ENCODE results near the gene CAPN11. TPM values are rescaled to one million over a fixed set of nuclear protein-coding genes. Genes with fewer than 3 reads are reported as not detected.

Gene CAPN11
- total RNA-seq, 6 experiments from 2014 or later = 0.22 to 0.31 TPM; not detected in 4

DNA sequence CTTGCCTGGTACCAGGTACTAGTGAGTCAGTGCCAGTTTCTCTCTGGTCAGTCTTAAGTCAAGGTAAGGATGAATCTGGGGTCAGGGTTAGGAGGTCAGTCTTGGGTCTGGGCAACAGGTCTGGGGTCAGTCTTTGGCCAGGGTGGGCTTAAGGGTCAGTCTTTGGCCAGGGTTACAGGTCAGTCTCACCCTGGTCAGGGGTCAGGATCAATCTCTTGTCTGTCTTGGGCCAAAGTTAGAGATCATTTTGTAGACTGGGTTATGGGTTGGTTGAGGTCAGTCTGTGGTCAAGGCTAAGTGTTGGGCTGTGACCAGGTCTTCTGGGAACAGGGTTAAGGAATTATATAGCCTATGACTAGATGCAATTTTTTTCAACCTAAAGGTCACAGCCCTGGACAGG, 12.8 kb upstream of the CAPN11 start:
- Histone ChIP-seq H3K36me3 (peaks cover 0 to 46% (median 17%) of the 10 kb centered on the region in 4 donors), H3K9me3 (no peaks in the 10 kb centered on the region), H3K4me3 (no peak overlapping the region), H3K27ac (no peak overlapping the region), H3K27me3 (no peaks in the 10 kb centered on the region), H3K4me1 (peaks cover 0 to 28% (median 6%) of the 10 kb centered on the region in 4 donors)
- intact Hi-C loops (cut with DNase I) = no loop called here
- DNase-seq = no peak
- no peak for ATAC-seq
- TF ChIP-seq, protein P1, sequence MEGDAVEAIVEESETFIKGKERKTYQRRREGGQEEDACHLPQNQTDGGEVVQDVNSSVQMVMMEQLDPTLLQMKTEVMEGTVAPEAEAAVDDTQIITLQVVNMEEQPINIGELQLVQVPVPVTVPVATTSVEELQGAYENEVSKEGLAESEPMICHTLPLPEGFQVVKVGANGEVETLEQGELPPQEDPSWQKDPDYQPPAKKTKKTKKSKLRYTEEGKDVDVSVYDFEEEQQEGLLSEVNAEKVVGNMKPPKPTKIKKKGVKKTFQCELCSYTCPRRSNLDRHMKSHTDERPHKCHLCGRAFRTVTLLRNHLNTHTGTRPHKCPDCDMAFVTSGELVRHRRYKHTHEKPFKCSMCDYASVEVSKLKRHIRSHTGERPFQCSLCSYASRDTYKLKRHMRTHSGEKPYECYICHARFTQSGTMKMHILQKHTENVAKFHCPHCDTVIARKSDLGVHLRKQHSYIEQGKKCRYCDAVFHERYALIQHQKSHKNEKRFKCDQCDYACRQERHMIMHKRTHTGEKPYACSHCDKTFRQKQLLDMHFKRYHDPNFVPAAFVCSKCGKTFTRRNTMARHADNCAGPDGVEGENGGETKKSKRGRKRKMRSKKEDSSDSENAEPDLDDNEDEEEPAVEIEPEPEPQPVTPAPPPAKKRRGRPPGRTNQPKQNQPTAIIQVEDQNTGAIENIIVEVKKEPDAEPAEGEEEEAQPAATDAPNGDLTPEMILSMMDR (IDR thresholded peaks at IDR 0.05) = no peak
- no peak for TF ChIP-seq POLR2A (IDR thresholded peaks at IDR 0.05)

DNA sequence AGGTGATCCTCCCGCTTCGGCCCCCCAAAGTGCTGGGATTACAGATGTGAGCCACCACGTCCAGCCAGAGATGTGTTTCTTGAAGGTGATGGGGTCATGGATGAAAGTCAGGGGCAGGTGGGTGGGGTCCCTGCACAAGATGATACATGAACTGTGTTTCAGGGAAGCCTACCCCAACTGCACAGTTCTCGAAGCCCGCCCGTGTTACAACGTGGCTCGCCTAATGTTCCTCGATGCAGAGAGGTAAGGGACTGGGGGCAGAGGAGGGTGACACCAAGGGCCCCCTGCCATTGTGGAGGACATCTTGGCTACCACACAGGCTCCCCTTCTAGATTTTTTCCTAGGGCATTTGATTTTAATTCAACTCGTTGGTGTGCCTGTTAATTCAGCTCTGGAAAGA, 11.9 kb upstream of the CAPN11 start:
- peaks cover 0 to 28% (median 6%) of the 10 kb centered on the region in 4 donors for H3K4me1 ChIP-seq
- 92% methylated on average over 7 of the region's 10 CpGs for WGBS (ENCODE audit: insufficient coverage, low coverage, low lambda C conversion rate, missing lambda C conversion rate)
- DNase-seq (peak in 1 of 3 donors; percentile 16), ATAC-seq (no peak)
- H3K27ac ChIP-seq = no peak overlapping the region
- intact Hi-C loops (cut with DNase I) = no loop called here
- no peaks in the 10 kb centered on the region for H3K27me3 ChIP-seq
- H3K4me3 ChIP-seq = no peak overlapping the region
- H3K36me3 ChIP-seq = peaks cover 0 to 42% (median 15%) of the 10 kb centered on the region in 4 donors
- H3K9me3 ChIP-seq = no peaks in the 10 kb centered on the region
- TF ChIP-seq, protein P1 (IDR thresholded peaks at IDR 0.05) = no peak
- TF ChIP-seq POLR2A (IDR thresholded peaks at IDR 0.05) = no peak

DNA sequence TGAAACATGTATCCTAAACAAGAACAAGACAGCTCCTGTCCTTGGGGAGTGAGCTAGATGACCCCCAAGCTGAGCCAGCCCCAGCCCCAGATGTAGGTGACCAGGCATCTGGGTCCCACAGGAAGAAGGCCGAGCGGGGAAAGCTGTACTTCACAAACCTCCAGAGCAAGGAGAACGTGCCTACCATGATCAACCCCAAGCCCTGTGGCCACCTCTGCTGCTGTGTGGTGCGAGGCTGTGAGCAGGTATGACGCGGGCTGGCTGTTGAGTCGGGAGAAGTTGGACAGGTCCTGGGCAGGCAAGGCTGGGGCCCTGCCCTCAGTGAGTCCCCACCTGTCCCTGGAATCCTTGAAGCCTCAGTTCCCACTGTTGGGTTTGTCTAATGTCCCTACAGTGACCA, 11.4 kb upstream of the CAPN11 start:
- ATAC-seq = no peak
- 89% methylated on average over 3 of the region's 7 CpGs for WGBS (ENCODE audit: insufficient coverage, low coverage, low lambda C conversion rate, missing lambda C conversion rate)
- Histone ChIP-seq H3K9me3 (no peaks in the 10 kb centered on the region), H3K27ac (no peak overlapping the region), H3K4me3 (no peak overlapping the region), H3K27me3 (no peaks in the 10 kb centered on the region), H3K4me1 (peaks cover 0 to 25% (median 6%) of the 10 kb centered on the region in 4 donors), H3K36me3 (peaks cover 0 to 42% (median 15%) of the 10 kb centered on the region in 4 donors)
- no peak for TF ChIP-seq POLR2A (IDR thresholded peaks at IDR 0.05)
- TF ChIP-seq, protein P1 (IDR thresholded peaks at IDR 0.05) = no peak
- intact Hi-C loops (cut with DNase I) = no loop called here
- peak in 1 of 3 donors; percentile 45 for DNase-seq

DNA sequence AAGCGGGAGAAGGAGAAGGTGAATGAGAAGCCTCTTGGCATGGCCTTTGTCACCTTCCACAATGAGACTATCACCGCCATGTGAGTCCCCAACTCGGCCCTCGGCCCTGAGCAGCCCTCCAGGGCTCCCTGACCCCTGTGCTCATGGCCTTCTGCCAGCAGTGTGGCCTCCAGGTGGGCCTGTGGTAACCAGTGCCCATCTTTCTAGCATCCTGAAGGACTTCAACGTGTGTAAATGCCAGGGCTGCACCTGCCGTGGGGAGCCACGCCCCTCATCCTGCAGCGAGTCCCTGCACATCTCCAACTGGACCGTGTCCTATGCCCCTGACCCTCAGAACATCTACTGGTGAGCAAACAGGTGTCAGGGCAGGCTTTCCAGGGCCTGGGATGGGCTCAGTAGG, 10.3 kb upstream of the CAPN11 start:
- intact Hi-C loops (cut with DNase I) = no loop called here
- peaks cover 0 to 43% (median 17%) of the 10 kb centered on the region in 4 donors for H3K36me3 ChIP-seq
- H3K4me1 ChIP-seq = peaks cover 0 to 17% (median 3%) of the 10 kb centered on the region in 4 donors
- no peak overlapping the region for H3K4me3 ChIP-seq
- TF ChIP-seq, protein P1 (IDR thresholded peaks at IDR 0.05) = no peak
- TF ChIP-seq POLR2A (IDR thresholded peaks at IDR 0.05) = no peak
- ATAC-seq (no peak), DNase-seq (peak in 1 of 3 donors; percentile 45)
- no peak overlapping the region for H3K27ac ChIP-seq
- no peaks in the 10 kb centered on the region for H3K27me3 ChIP-seq
- no peaks in the 10 kb centered on the region for H3K9me3 ChIP-seq
- WGBS (ENCODE audit: insufficient coverage, low coverage, low lambda C conversion rate, missing lambda C conversion rate) = 67% methylated on average over 2 of the region's 9 CpGs
